ENCODE data around the gene MAPKAP1. TPM values are rescaled to one million over a fixed set of nuclear protein-coding genes. Genes with fewer than 3 reads are reported as not detected.

The MAPKAP1 gene
- polyA plus RNA-seq, 3 donors = 39.9 to 57.5 (median 44.1) TPM

- Histone ChIP-seq H3K36me3 (replicated peaks in 1 of 2; ENCODE audit: control insufficient read depth in 1 of 2, insufficient read depth in 2 of 2, low read length in 2 of 2) (no peaks in the 10 kb centered on the region), H3K27ac (ENCODE audit: low read depth in 1 of 2, low read length in 2 of 2) (no peak overlapping the region), H3K9me3 (replicated peaks in 1 of 2; ENCODE audit: control insufficient read depth in 1 of 2, insufficient read depth in 1 of 2, low read length in 2 of 2) (no peaks in the 10 kb centered on the region), H3K4me1 (ENCODE audit: control insufficient read depth in 1 of 2, insufficient read depth in 2 of 2, low read length in 2 of 2) (no peaks in the 10 kb centered on the region), H3K27me3 (ENCODE audit: control insufficient read depth in 2 of 2, insufficient read depth in 2 of 2, low read length in 2 of 2) (no peaks in the 10 kb centered on the region), H4K20me1 (ENCODE audit: insufficient read depth, low read length) (no peaks in the 10 kb centered on the region), H3K4me3 (replicated peaks in 1 of 3; ENCODE audit: low read depth in 2 of 3, low read length in 3 of 3) (no peak overlapping the region), H3K79me2 (ENCODE audit: insufficient read depth, low read length) (no peaks in the 10 kb centered on the region), H2AFZ (ENCODE audit: insufficient read depth, low read depth, low read length, poor library complexity, severe bottlenecking) (no peak overlapping the region), H3K4me2 (replicated peaks; ENCODE audit: extremely low read depth, low read length, poor library complexity, severe bottlenecking) (no peak overlapping the region), H3K9ac (ENCODE audit: insufficient read depth, low read length, poor library complexity, severe bottlenecking) (no peak overlapping the region)
- DNase-seq = no peak
- no peaks in the 10 kb centered on the region for H3K36me3 Mint-ChIP-seq
- H3K4me1 Mint-ChIP-seq = no peaks in the 10 kb centered on the region
- H3K27ac Mint-ChIP-seq = no peak overlapping the region
- no peak for TF ChIP-seq CTCF (IDR thresholded peaks at IDR 0.05)
- WGBS (ENCODE audit: insufficient coverage) = no CpG with 5 or more reads among the region's 6 CpGs
- intact Hi-C loops (cut with micrococcal nuclease) = no loop called here
- H3K27me3 Mint-ChIP-seq (ENCODE audit: low read depth in 3 of 3) = peaks cover 1 to 4% (median 1%) of the 10 kb centered on the region in 3 donors
- peaks cover 0 to 2% (median 0%) of the 10 kb centered on the region in 7 donors for H3K9me3 Mint-ChIP-seq
- H3K4me3 Mint-ChIP-seq = no peak overlapping the region
These were observed 310.2 kb downstream of the MAPKAP1 start for GRCh38 chr9:125396799-125397198.

- no peak overlapping the region for H3K27ac Mint-ChIP-seq
- Histone ChIP-seq H3K9ac (ENCODE audit: insufficient read depth, low read length, poor library complexity, severe bottlenecking) (no peak overlapping the region), H3K27me3 (ENCODE audit: control insufficient read depth in 2 of 2, insufficient read depth in 2 of 2, low read length in 2 of 2) (no peaks in the 10 kb centered on the region), H4K20me1 (ENCODE audit: insufficient read depth, low read length) (no peaks in the 10 kb centered on the region), H3K27ac (ENCODE audit: low read depth in 1 of 2, low read length in 2 of 2) (no peak overlapping the region), H3K4me2 (replicated peaks; ENCODE audit: extremely low read depth, low read length, poor library complexity, severe bottlenecking) (no peak overlapping the region), H3K36me3 (replicated peaks in 1 of 2; ENCODE audit: control insufficient read depth in 1 of 2, insufficient read depth in 2 of 2, low read length in 2 of 2) (no peaks in the 10 kb centered on the region), H2AFZ (ENCODE audit: insufficient read depth, low read depth, low read length, poor library complexity, severe bottlenecking) (no peak overlapping the region), H3K4me1 (ENCODE audit: control insufficient read depth in 1 of 2, insufficient read depth in 2 of 2, low read length in 2 of 2) (no peaks in the 10 kb centered on the region), H3K79me2 (ENCODE audit: insufficient read depth, low read length) (no peaks in the 10 kb centered on the region), H3K4me3 (replicated peaks in 1 of 3; ENCODE audit: low read depth in 2 of 3, low read length in 3 of 3) (no peak overlapping the region), H3K9me3 (replicated peaks in 1 of 2; ENCODE audit: control insufficient read depth in 1 of 2, insufficient read depth in 1 of 2, low read length in 2 of 2) (no peaks in the 10 kb centered on the region)
- no peak overlapping the region for H3K4me3 Mint-ChIP-seq
- WGBS (ENCODE audit: insufficient coverage) = 100% methylated on average over 1 of the region's 3 CpGs
- intact Hi-C loops (cut with micrococcal nuclease) = no loop called here
- H3K36me3 Mint-ChIP-seq = no peaks in the 10 kb centered on the region
- no peaks in the 10 kb centered on the region for H3K4me1 Mint-ChIP-seq
- no peak for TF ChIP-seq CTCF (IDR thresholded peaks at IDR 0.05)
- H3K27me3 Mint-ChIP-seq (ENCODE audit: low read depth in 3 of 3) = peaks cover 1 to 5% (median 4%) of the 10 kb centered on the region in 3 donors
- H3K9me3 Mint-ChIP-seq = peaks cover 0 to 2% (median 0%) of the 10 kb centered on the region in 7 donors
- DNase-seq = no peak
These were observed 313.6 kb downstream of the MAPKAP1 start for GRCh38 chr9:125393426-125393825.
